HL-60 (cell line): ENCODE measurements around the gene KIAA0825.
"Not testable (repeated sequence)": the region's sequence is repeated elsewhere in the genome, so short reads cannot be mapped to it uniquely, and the experiment has no call there.

Experiments
- DNase-seq, 2 experiments: peaks; one replicate each; pipeline ENCODE4 v3.0.0-alpha.2; 2010 to 2020; ENCODE audit warnings: low read depth in 1 of 2, low spot score in 1 of 2
- H3K27ac ChIP-seq: fragments of 250-450 bp; sonication (Bioruptor Pico); replicated peaks from 2 replicates; pipeline ENCODE4 v1.5.1; 2020; ENCODE audit warnings: mild to moderate bottlenecking, moderate library complexity
- H3K27me3 ChIP-seq: fragments of 250-450 bp; sonication (Bioruptor Pico); 2 replicates; pipeline ENCODE4 v1.5.1; 2021; ENCODE audit warnings: mild to moderate bottlenecking, moderate library complexity; ENCODE audit not compliant: insufficient read depth, poor library complexity, severe bottlenecking
- H3K4me3 ChIP-seq: replicated peaks from 2 replicates; pipeline ENCODE4 v1.5.1; 2011; ENCODE audit warnings: mild to moderate bottlenecking, control low read depth, low read length; ENCODE audit not compliant: insufficient read depth
- GABPA ChIP-seq: IDR thresholded peaks from 2 replicates; pipeline ENCODE4 v1.6.1; 2012; ENCODE audit warnings: low read depth
- POLR2AphosphoS5 ChIP-seq: IDR thresholded peaks from 2 replicates; pipeline ENCODE4 v1.6.1; 2012; ENCODE audit warnings: low read depth
- SPI1 ChIP-seq: IDR thresholded peaks from 2 replicates; pipeline ENCODE4 v1.6.1; 2012; ENCODE audit warnings: low read depth, mild to moderate bottlenecking, borderline replicate concordance
- TF ChIP-seq, protein P1 (sequence below): IDR thresholded peaks from 2 replicates; pipeline ENCODE4 v1.6.1; 2012; ENCODE audit warnings: low read depth; ENCODE audit not compliant: insufficient replicate concordance
- TF ChIP-seq, protein P2 (sequence below): IDR thresholded peaks from one replicate; pipeline ENCODE4 v1.5.1; 2011; ENCODE audit warnings: low read length, control low read depth, inconsistent platforms; ENCODE audit not compliant: insufficient read depth

Gene KIAA0825

DNA sequence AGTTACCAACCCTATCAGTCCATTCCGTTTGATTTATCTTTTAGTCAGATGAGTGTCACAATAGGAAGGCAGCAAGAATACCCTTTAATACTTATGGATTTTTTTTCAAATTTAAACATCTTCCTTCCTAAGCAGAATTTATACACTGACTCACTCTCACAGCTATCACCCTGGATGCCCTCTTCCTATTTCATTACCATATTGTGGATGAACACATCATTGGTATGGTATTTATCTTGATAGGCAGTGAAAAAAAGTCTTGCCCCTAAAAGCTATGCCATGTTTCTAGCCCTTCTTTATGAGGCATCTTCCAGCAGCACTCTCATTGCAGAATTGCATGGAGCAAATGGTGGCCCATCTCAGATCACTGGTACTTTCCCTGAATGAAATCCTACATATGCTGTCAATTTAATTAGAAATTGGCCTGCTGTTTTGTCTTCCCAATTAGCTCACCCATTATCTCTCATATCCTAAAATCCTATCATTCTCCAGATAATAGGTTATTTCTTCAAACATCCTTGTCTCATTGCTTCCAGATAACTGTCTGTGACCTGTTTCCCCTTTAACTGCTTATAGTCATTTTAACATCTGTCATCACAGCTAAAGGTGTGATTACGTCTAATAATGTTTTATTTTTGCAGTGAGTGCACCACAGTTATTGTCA lies 443.5 kb downstream of the KIAA0825 start:
- Histone ChIP-seq H3K27ac (no peak overlapping the region), H3K4me3 (no peak overlapping the region), H3K27me3 (no peaks in the 10 kb centered on the region)
- no peak for DNase-seq
- TF ChIP-seq, protein P1, sequence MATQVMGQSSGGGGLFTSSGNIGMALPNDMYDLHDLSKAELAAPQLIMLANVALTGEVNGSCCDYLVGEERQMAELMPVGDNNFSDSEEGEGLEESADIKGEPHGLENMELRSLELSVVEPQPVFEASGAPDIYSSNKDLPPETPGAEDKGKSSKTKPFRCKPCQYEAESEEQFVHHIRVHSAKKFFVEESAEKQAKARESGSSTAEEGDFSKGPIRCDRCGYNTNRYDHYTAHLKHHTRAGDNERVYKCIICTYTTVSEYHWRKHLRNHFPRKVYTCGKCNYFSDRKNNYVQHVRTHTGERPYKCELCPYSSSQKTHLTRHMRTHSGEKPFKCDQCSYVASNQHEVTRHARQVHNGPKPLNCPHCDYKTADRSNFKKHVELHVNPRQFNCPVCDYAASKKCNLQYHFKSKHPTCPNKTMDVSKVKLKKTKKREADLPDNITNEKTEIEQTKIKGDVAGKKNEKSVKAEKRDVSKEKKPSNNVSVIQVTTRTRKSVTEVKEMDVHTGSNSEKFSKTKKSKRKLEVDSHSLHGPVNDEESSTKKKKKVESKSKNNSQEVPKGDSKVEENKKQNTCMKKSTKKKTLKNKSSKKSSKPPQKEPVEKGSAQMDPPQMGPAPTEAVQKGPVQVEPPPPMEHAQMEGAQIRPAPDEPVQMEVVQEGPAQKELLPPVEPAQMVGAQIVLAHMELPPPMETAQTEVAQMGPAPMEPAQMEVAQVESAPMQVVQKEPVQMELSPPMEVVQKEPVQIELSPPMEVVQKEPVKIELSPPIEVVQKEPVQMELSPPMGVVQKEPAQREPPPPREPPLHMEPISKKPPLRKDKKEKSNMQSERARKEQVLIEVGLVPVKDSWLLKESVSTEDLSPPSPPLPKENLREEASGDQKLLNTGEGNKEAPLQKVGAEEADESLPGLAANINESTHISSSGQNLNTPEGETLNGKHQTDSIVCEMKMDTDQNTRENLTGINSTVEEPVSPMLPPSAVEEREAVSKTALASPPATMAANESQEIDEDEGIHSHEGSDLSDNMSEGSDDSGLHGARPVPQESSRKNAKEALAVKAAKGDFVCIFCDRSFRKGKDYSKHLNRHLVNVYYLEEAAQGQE = no peak
- TF ChIP-seq GABPA (no peak), POLR2AphosphoS5 (no peak), SPI1 (no peak)
- TF ChIP-seq, protein P2, sequence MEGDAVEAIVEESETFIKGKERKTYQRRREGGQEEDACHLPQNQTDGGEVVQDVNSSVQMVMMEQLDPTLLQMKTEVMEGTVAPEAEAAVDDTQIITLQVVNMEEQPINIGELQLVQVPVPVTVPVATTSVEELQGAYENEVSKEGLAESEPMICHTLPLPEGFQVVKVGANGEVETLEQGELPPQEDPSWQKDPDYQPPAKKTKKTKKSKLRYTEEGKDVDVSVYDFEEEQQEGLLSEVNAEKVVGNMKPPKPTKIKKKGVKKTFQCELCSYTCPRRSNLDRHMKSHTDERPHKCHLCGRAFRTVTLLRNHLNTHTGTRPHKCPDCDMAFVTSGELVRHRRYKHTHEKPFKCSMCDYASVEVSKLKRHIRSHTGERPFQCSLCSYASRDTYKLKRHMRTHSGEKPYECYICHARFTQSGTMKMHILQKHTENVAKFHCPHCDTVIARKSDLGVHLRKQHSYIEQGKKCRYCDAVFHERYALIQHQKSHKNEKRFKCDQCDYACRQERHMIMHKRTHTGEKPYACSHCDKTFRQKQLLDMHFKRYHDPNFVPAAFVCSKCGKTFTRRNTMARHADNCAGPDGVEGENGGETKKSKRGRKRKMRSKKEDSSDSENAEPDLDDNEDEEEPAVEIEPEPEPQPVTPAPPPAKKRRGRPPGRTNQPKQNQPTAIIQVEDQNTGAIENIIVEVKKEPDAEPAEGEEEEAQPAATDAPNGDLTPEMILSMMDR = no peak

DNA sequence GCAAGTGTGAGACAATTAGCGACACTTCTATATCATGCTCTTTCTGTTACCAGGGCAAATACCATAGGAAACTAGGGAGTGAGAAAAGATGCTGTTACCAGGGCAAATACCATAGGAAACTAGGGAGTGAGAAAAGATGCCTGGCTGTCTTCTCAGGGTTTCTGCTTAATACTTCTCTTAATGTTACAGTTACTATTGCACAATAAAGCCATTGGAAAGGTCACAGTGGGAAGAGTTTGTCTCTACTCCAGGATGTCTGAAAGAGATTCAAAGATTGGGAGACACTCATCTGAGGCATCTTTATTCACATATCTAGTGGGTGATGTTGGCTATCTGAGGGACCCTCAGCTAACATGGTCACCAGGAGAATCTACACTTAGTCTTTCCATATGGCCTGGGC lies 445.3 kb downstream of the KIAA0825 start:
- Histone ChIP-seq H3K27ac (no peak overlapping the region), H3K4me3 (no peak overlapping the region), H3K27me3 (no peaks in the 10 kb centered on the region)
- no peak for TF ChIP-seq GABPA
- no peak for TF ChIP-seq SPI1
- TF ChIP-seq, protein P2 = no peak
- TF ChIP-seq, protein P1 = no peak
- TF ChIP-seq POLR2AphosphoS5 = no peak
- no peak for DNase-seq

DNA sequence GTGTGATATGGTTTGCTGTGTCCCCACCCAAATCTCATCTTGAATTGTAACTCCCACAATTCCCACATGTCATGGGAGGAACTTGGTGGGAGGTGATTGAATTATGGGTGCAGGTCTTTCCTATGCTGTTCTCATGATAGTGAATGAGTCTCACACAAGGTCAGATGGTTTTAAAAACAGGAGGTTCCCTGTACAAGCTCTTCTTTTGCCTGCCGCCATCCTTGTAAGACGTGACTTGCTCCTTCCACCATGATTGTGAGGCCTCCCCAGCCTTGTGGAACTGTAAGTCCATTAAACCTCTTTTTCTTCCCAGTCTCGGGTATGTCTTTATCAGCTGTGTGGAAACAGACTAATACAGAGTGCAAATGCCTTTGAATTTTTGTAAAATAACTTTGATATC lies 447.3 kb downstream of the KIAA0825 start:
- not testable (repeated sequence) for H3K4me3 ChIP-seq, H3K27me3 ChIP-seq, H3K27ac ChIP-seq

DNA sequence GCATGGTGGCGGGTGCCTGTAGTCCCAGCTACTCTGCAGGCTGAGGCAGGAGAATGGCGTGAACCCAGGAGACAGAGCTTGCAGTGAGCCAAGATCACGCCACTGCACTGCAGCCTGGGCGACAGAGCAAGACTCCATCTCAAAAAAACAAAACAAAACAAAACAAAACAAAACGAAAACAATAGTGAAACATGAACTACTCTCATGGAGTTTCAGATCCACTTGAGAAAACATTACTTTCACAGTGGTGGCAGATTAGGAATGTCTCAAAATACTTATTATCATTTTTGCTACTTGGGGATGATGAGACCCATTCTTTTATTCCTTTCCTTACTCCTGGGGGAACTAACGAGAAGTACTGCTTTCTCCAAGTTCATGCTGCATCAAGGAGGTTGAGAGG lies 448.2 kb downstream of the KIAA0825 start:
- not testable (repeated sequence) for H3K4me3 ChIP-seq, DNase-seq, H3K27me3 ChIP-seq, H3K27ac ChIP-seq

More for the DNA sequence above, 447.3 kb downstream of the KIAA0825 start:
- DNase-seq = not testable (repeated sequence)

DNA sequence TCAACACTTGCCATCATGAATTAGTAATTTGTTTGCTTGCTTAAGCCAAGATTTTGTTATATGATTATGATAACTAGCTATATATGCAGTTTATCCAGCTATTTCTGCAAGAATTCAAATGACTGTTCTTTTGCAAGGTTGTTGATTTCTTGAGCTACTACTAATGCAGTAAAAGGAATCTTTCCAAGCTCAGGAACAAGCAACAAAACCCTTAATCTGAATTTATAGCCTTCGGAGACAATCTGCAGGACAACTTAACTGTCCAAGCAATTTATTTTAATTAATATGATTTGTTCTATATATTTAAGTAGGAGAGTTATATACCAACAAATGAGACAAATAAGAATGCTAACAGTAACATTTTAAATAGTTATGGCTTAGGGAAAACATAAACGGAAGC lies 450.3 kb downstream of the KIAA0825 start:
- DNase-seq = no peak
- TF ChIP-seq, protein P1 = no peak
- TF ChIP-seq POLR2AphosphoS5 (no peak), SPI1 (no peak), GABPA (no peak)
- TF ChIP-seq, protein P2 = no peak
- Histone ChIP-seq H3K27ac (no peak overlapping the region), H3K27me3 (no peaks in the 10 kb centered on the region), H3K4me3 (no peak overlapping the region)
